Transverse colon (tissue), 3 donors: ENCODE data around the gene BMPR2.

Source experiments
- CTCF ChIP-seq, 5 experiments: fragments of 200-600 bp in 3 of 5; fragments of 450-650 bp in 2 of 5; sonication (generic) in 3 of 5; IDR thresholded peaks; 1 replicate in 2 of 5; 2 replicates in 3 of 5; pipeline ENCODE4 v1.5.1; 2016 to 2017; ENCODE audit warnings: antibody characterized with exemption in 5 of 5, inconsistent platforms in 3 of 5, mild to moderate bottlenecking in 2 of 5, moderate library complexity in 1 of 5
- EP300 ChIP-seq: sonication (generic); formaldehyde crosslinking; IDR thresholded peaks from one replicate; pipeline ENCODE4 v1.6.1; 2017; ENCODE audit warnings: antibody characterized with exemption, low read depth
- POLR2A ChIP-seq: fragments of 450-650 bp; IDR thresholded peaks from one replicate; pipeline ENCODE4 v1.6.1; 2016; ENCODE audit warnings: antibody characterized with exemption, mild to moderate bottlenecking, moderate library complexity

DNA sequence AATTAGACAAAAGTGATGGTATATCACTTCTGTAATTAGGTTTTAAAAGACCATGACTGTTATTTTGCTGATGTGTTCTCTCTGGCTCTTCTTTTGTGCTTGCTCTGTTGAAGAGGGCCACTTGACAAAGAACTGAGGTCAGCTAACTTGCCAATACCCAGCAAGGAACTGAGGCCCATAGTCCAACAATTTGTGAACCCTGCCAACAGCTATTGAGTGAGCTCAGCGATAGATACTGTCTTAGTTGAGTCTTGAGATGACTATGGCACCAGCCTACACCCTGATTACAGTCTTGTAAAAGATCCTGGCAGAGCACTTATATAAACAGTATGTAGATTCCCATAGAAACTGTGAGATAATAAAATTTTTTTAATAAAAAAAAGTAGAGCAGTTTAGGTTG, 103.0 kb downstream of the BMPR2 start:
- TF ChIP-seq CTCF (IDR thresholded peaks at IDR 0.05) (no peak), POLR2A (no peak), EP300 (no peak)
